ENCODE measurements around the gene PNMT. TPM values are rescaled to one million over a fixed set of nuclear protein-coding genes. Genes with fewer than 3 reads are reported as not detected.
A peak's percentile ranks its signal among the peaks of the same experiment; 100 is the strongest.

Gene PNMT
- total and polyA plus RNA-seq, 2 of the 13 experiments (the other 11 are each of a cell fraction or from before 2014, with no cell fraction given), result 0.25 TPM; not detected in 1

DNA sequence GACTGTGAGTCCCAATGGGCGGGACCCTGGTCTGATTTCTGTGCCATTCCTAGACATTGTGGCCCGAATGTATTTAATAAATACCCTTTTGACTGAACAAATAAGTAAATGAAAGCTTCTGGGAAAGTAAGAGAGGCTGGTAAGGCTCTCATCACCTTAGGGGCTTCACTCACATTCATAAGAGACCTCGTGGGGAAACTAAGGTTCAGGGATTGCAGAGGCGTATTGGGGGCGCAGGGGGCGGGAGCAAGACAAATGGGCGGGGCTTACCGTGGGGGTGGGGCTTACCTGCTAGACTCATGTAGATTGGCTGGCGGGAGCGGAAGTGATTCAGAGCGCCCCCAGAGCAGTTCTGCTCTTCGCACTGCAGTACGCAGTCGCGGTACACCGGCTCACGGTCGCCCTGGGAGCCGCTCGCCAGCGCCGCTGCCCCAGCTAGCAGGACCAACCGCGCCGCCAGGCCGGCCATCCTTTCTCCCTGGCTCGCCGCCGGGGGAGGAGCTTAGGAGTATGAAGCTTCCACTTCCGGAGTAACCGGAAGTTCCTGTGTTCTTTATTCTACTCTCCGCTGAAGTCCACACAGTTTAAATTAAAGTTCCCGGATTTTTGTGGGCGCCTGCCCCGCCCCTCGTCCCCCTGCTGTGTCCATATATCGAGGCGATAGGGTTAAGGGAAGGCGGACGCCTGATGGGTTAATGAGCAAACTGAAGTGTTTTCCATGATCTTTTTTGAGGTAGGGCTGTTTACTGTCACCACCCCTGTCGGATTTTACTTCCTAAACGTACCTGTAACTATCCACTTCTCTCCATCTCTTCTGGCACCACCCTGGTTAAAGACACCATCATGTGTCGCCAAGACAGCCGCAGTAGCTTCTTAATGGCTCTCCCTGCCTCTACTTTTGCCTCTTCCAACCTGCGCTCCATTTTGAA lies 19.6 kb downstream of the PNMT start, which contains the start of gene PGAP3 (continued):
- TF ChIP-seq, protein P1, sequence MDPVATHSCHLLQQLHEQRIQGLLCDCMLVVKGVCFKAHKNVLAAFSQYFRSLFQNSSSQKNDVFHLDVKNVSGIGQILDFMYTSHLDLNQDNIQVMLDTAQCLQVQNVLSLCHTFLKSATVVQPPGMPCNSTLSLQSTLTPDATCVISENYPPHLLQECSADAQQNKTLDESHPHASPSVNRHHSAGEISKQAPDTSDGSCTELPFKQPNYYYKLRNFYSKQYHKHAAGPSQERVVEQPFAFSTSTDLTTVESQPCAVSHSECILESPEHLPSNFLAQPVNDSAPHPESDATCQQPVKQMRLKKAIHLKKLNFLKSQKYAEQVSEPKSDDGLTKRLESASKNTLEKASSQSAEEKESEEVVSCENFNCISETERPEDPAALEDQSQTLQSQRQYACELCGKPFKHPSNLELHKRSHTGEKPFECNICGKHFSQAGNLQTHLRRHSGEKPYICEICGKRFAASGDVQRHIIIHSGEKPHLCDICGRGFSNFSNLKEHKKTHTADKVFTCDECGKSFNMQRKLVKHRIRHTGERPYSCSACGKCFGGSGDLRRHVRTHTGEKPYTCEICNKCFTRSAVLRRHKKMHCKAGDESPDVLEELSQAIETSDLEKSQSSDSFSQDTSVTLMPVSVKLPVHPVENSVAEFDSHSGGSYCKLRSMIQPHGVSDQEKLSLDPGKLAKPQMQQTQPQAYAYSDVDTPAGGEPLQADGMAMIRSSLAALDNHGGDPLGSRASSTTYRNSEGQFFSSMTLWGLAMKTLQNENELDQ (CRISPR knock-in tag; IDR thresholded peaks at IDR 0.05; ENCODE audit: borderline replicate concordance), result no peak
- TF ChIP-seq CEBPG (CRISPR knock-in tag; IDR thresholded peaks at IDR 0.05), result no peak
- no peak for TF ChIP-seq MAFF (IDR thresholded peaks at IDR 0.05; ENCODE audit: low read depth, low read length)
- TF ChIP-seq FOSL2 (CRISPR knock-in tag; IDR thresholded peaks at IDR 0.05), result peak; percentile 70
- TF ChIP-seq, protein P2, sequence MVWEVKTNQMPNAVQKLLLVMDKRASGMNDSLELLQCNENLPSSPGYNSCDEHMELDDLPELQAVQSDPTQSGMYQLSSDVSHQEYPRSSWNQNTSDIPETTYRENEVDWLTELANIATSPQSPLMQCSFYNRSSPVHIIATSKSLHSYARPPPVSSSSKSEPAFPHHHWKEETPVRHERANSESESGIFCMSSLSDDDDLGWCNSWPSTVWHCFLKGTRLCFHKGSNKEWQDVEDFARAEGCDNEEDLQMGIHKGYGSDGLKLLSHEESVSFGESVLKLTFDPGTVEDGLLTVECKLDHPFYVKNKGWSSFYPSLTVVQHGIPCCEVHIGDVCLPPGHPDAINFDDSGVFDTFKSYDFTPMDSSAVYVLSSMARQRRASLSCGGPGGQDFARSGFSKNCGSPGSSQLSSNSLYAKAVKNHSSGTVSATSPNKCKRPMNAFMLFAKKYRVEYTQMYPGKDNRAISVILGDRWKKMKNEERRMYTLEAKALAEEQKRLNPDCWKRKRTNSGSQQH (CRISPR knock-in tag; IDR thresholded peaks at IDR 0.05; ENCODE audit: low read depth), result peak; percentile 67; the same call in 1 of the 2 replicates
- peak; percentile 80; the same call in 1 of the 2 replicates for TF ChIP-seq ARNT2 (CRISPR knock-in tag; IDR thresholded peaks at IDR 0.05; ENCODE audit: low read depth)
- no peak for TF ChIP-seq TOE1 (CRISPR knock-in tag; IDR thresholded peaks at IDR 0.05)
- peak; percentile 88; the same call in 1 of the 2 replicates for TF ChIP-seq IRF2 (CRISPR knock-in tag; IDR thresholded peaks at IDR 0.05)
- TF ChIP-seq SALL1 (CRISPR knock-in tag; IDR thresholded peaks at IDR 0.05), result peak; percentile 83
- 0 out of 2 replicates have a peak, but pooled peaks have one; percentile 62 for TF ChIP-seq ZBTB42 (CRISPR knock-in tag; IDR thresholded peaks at IDR 0.05)
- peak; percentile 19; the same call in 1 of the 2 replicates for TF ChIP-seq ELF3 (CRISPR knock-in tag; IDR thresholded peaks at IDR 0.05)
- TF ChIP-seq GTF3A (CRISPR knock-in tag; conservative IDR thresholded peaks at IDR 0.05), result no peak
- TF ChIP-seq, protein P3, sequence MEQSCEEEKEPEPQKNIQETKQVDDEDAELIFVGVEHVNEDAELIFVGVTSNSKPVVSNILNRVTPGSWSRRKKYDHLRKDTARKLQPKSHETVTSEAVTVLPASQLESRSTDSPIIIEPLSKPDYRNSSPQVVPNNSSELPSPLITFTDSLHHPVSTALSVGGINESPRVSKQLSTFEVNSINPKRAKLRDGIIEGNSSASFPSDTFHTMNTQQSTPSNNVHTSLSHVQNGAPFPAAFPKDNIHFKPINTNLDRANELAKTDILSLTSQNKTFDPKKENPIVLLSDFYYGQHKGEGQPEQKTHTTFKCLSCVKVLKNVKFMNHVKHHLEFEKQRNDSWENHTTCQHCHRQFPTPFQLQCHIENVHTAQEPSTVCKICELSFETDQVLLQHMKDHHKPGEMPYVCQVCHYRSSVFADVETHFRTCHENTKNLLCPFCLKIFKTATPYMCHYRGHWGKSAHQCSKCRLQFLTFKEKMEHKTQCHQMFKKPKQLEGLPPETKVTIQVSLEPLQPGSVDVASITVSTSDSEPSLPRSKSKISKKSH (CRISPR knock-in tag; IDR thresholded peaks at IDR 0.05; ENCODE audit: borderline replicate concordance), result peak; percentile 91
- TF ChIP-seq HOXA3 (CRISPR knock-in tag; IDR thresholded peaks at IDR 0.05), result peak; percentile 67; the same call in 1 of the 2 replicates
- no peak for TF ChIP-seq CCAR2 (optimal IDR thresholded peaks at IDR 0.05; ENCODE audit: low read depth, low read length)
- TF ChIP-seq MIER2 (CRISPR knock-in tag; IDR thresholded peaks at IDR 0.05), result peak; percentile 9; the same call in 1 of the 2 replicates
- no peak for TF ChIP-seq ZNF160 (CRISPR knock-in tag; IDR thresholded peaks at IDR 0.05)
- no peak for TF ChIP-seq PAX8 (CRISPR knock-in tag; IDR thresholded peaks at IDR 0.05; ENCODE audit: borderline replicate concordance)
- peak; percentile 66; the same call in 1 of the 2 replicates for TF ChIP-seq SNAPC2 (CRISPR knock-in tag; IDR thresholded peaks at IDR 0.05)
- peak; percentile 62; the same call in 1 of the 2 replicates for TF ChIP-seq ZSCAN20 (CRISPR knock-in tag; IDR thresholded peaks at IDR 0.05; ENCODE audit: borderline replicate concordance)
- peak; percentile 83 for TF ChIP-seq GABPA (IDR thresholded peaks at IDR 0.05; ENCODE audit: low read depth, low read length)
- TF ChIP-seq GABPA (CRISPR knock-in tag; IDR thresholded peaks at IDR 0.05; ENCODE audit: low read depth), result peak; percentile 94
- TF ChIP-seq ZNF292 (CRISPR knock-in tag; IDR thresholded peaks at IDR 0.05; ENCODE audit: borderline replicate concordance, low read depth), result no peak
- no peak; the same call in 1 of the 2 replicates for TF ChIP-seq MTA1 (CRISPR knock-in tag; IDR thresholded peaks at IDR 0.05; ENCODE audit: borderline replicate concordance)
